WTC11 (cell line): Measurements from ENCODE around the gene SLC24A4.

Experiments used
- CREB1 ChIP-seq: sonication (generic); formaldehyde crosslinking; IDR thresholded peaks from 2 replicates; pipeline ENCODE4 v1.8.0; 2023; ENCODE audit warnings: mild to moderate bottlenecking, missing genetic modification reagents
- FOXK1 ChIP-seq: sonication (generic); formaldehyde crosslinking; IDR thresholded peaks from 2 replicates; pipeline ENCODE4 v1.8.0; 2022; ENCODE audit warnings: mild to moderate bottlenecking, moderate library complexity, missing genetic modification reagents
- NR1H2 ChIP-seq: sonication (generic); formaldehyde crosslinking; IDR thresholded peaks from 2 replicates; pipeline ENCODE4 v1.9.0; 2021; ENCODE audit warnings: mild to moderate bottlenecking, moderate library complexity, missing genetic modification reagents
- NR3C1 ChIP-seq: sonication (generic); formaldehyde crosslinking; conservative IDR thresholded peaks from 2 replicates; pipeline ENCODE4 v1.8.1; 2023; ENCODE audit warnings: low read depth, mild to moderate bottlenecking, missing genetic modification reagents
- TCF7 ChIP-seq: sonication (generic); formaldehyde crosslinking; IDR thresholded peaks from 2 replicates; pipeline ENCODE4 v1.8.0; 2022; ENCODE audit warnings: mild to moderate bottlenecking, low read depth, missing genetic modification reagents, moderate library complexity
- TF ChIP-seq, protein P1 (sequence below): sonication (generic); formaldehyde crosslinking; conservative IDR thresholded peaks from 2 replicates; pipeline ENCODE4 v1.8.1; 2022; ENCODE audit warnings: mild to moderate bottlenecking, missing genetic modification reagents
- TF ChIP-seq, protein P2 (sequence below): fragments of 200-600 bp; IDR thresholded peaks from 2 replicates; pipeline ENCODE4 v1.8.0; 2022; ENCODE audit warnings: antibody characterized with exemption
- TF ChIP-seq, protein P3 (sequence below): sonication (generic); formaldehyde crosslinking; IDR thresholded peaks from 2 replicates; pipeline ENCODE4 v1.8.1; 2023; ENCODE audit warnings: mild to moderate bottlenecking, missing genetic modification reagents
- TF ChIP-seq, protein P4 (sequence below): sonication (generic); formaldehyde crosslinking; IDR thresholded peaks from 2 replicates; pipeline ENCODE4 v1.8.0; 2022; ENCODE audit warnings: mild to moderate bottlenecking, missing genetic modification reagents

DNA sequence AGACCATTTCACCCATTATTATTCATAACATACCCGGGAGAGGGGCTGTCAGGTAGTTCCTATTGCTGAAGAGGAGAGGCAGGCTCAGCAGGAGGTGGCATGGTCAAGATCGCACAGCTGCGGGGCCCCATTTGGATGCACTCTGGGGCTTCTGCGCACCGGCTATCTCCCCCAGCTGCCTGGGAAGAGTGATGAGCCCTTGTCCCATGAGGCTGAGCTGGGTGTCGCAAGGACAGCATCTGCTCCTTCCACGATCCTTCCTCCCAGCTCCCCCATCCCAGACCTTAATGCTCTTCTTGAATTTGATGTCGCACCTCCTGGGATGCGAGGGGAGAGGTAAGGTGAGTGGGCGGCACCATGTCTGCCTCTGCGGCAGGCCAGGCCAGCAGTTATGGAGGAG lies 62.6 kb downstream of the SLC24A4 start:
- TF ChIP-seq, protein P1, sequence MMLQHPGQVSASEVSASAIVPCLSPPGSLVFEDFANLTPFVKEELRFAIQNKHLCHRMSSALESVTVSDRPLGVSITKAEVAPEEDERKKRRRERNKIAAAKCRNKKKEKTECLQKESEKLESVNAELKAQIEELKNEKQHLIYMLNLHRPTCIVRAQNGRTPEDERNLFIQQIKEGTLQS = no peak
- TF ChIP-seq NR3C1 (CRISPR knock-in tag) (no peak), NR1H2 (no peak), TCF7 (CRISPR knock-in tag) (no peak), FOXK1 (no peak), CREB1 (no peak)
- TF ChIP-seq, protein P2, sequence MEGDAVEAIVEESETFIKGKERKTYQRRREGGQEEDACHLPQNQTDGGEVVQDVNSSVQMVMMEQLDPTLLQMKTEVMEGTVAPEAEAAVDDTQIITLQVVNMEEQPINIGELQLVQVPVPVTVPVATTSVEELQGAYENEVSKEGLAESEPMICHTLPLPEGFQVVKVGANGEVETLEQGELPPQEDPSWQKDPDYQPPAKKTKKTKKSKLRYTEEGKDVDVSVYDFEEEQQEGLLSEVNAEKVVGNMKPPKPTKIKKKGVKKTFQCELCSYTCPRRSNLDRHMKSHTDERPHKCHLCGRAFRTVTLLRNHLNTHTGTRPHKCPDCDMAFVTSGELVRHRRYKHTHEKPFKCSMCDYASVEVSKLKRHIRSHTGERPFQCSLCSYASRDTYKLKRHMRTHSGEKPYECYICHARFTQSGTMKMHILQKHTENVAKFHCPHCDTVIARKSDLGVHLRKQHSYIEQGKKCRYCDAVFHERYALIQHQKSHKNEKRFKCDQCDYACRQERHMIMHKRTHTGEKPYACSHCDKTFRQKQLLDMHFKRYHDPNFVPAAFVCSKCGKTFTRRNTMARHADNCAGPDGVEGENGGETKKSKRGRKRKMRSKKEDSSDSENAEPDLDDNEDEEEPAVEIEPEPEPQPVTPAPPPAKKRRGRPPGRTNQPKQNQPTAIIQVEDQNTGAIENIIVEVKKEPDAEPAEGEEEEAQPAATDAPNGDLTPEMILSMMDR = no peak
- TF ChIP-seq, protein P3, sequence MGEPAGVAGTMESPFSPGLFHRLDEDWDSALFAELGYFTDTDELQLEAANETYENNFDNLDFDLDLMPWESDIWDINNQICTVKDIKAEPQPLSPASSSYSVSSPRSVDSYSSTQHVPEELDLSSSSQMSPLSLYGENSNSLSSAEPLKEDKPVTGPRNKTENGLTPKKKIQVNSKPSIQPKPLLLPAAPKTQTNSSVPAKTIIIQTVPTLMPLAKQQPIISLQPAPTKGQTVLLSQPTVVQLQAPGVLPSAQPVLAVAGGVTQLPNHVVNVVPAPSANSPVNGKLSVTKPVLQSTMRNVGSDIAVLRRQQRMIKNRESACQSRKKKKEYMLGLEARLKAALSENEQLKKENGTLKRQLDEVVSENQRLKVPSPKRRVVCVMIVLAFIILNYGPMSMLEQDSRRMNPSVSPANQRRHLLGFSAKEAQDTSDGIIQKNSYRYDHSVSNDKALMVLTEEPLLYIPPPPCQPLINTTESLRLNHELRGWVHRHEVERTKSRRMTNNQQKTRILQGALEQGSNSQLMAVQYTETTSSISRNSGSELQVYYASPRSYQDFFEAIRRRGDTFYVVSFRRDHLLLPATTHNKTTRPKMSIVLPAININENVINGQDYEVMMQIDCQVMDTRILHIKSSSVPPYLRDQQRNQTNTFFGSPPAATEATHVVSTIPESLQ = no peak
- TF ChIP-seq, protein P4, sequence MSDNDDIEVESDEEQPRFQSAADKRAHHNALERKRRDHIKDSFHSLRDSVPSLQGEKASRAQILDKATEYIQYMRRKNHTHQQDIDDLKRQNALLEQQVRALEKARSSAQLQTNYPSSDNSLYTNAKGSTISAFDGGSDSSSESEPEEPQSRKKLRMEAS = no peak
